Progenitor cell of endocrine pancreas (in vitro differentiated cells): ENCODE measurements around the gene ASXL1. TPM values are rescaled to one million over a fixed set of nuclear protein-coding genes. Genes with fewer than 3 reads are reported as not detected.

Experiments used
- DNase-seq: peaks from one replicate; pipeline ENCODE4 v3.0.0; 2021; ENCODE audit warnings: low spot score; ENCODE audit not compliant: unreplicated experiment
- H3K27ac Mint-ChIP-seq: 2 replicates; pipeline ENCODE4 v1.8.0; 2021; ENCODE audit warnings: mild to moderate bottlenecking, moderate library complexity, mixed read lengths
- H3K27me3 Mint-ChIP-seq: 2 replicates; pipeline ENCODE4 v1.8.0; 2021; ENCODE audit warnings: mixed read lengths
- H3K36me3 Mint-ChIP-seq: 2 replicates; pipeline ENCODE4 v1.8.0; 2022; ENCODE audit warnings: mixed read lengths; ENCODE audit not compliant: insufficient read depth
- H3K4me1 Mint-ChIP-seq: 2 replicates; pipeline ENCODE4 v1.8.0; 2021; ENCODE audit warnings: low read depth, mixed read lengths
- H3K4me3 Mint-ChIP-seq: 2 replicates; pipeline ENCODE4 v1.8.0; 2021; ENCODE audit warnings: low read depth, mild to moderate bottlenecking, moderate library complexity, mixed read lengths
- H3K9me3 Mint-ChIP-seq: 2 replicates; pipeline ENCODE4 v1.8.0; 2021; ENCODE audit warnings: low read depth, mixed read lengths
- CTCF ChIP-seq: fragments of 200-600 bp; sonication (generic); IDR thresholded peaks from one replicate; pipeline ENCODE4 v1.5.0; 2021; ENCODE audit warnings: antibody characterized with exemption, mild to moderate bottlenecking; ENCODE audit not compliant: unreplicated experiment
- total RNA-seq: library from RNA; stranded (reverse); gene quantifications from 2 replicates; pipeline ENCODE4 v1.2.1, GENCODE V29; 2021

ASXL1 gene
- total RNA-seq, 1 donor from 2014 or later = 201 TPM

- Mint-ChIP-seq H3K27me3 (no peaks in the 10 kb centered on the region), H3K27ac (no peak overlapping the region), H3K9me3 (no peaks in the 10 kb centered on the region), H3K4me3 (no peak overlapping the region), H3K36me3 (peaks cover 39% of the 10 kb centered on the region), H3K4me1 (no peaks in the 10 kb centered on the region)
- TF ChIP-seq CTCF = no peak
- DNase-seq = no peak
Observed at GRCh38 chr20:32431457-32431856, 73.3 kb downstream of the ASXL1 start.

- no peak overlapping the region for H3K4me3 Mint-ChIP-seq
- H3K27me3 Mint-ChIP-seq = no peaks in the 10 kb centered on the region
- no peak overlapping the region for H3K27ac Mint-ChIP-seq
- no peaks in the 10 kb centered on the region for H3K9me3 Mint-ChIP-seq
- H3K4me1 Mint-ChIP-seq = no peaks in the 10 kb centered on the region
- no peak for DNase-seq
- H3K36me3 Mint-ChIP-seq = peaks cover 40% of the 10 kb centered on the region
- no peak for TF ChIP-seq CTCF
Observed at GRCh38 chr20:32432277-32432676, 74.1 kb downstream of the ASXL1 start.

DNA sequence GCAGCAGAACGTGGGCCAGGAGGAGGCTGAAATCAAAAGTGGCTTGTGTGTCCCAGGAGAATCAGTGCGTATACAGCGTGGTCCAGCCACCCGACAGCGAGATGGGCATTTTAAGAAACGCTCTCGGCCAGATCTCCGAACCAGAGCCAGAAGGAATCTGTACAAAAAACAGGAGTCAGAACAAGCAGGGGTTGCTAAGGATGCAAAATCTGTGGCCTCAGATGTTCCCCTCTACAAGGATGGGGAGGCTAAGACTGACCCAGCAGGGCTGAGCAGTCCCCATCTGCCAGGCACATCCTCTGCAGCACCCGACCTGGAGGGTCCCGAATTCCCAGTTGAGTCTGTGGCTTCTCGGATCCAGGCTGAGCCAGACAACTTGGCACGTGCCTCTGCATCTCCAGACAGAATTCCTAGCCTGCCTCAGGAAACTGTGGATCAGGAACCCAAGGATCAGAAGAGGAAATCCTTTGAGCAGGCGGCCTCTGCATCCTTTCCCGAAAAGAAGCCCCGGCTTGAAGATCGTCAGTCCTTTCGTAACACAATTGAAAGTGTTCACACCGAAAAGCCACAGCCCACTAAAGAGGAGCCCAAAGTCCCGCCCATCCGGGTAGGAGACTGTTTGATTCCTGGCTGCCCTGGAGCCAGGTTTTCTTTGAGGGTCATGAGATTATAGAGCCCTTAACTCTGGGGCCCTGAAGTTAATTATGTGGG lies 75.3 kb downstream of the ASXL1 start:
- no peaks in the 10 kb centered on the region for H3K27me3 Mint-ChIP-seq
- DNase-seq = no peak
- H3K36me3 Mint-ChIP-seq = peaks cover 40% of the 10 kb centered on the region
- no peak overlapping the region for H3K27ac Mint-ChIP-seq
- H3K9me3 Mint-ChIP-seq = no peaks in the 10 kb centered on the region
- H3K4me3 Mint-ChIP-seq = no peak overlapping the region
- H3K4me1 Mint-ChIP-seq = peaks cover 3% of the 10 kb centered on the region
- no peak for TF ChIP-seq CTCF

- peaks cover 40% of the 10 kb centered on the region for H3K36me3 Mint-ChIP-seq
- H3K9me3 Mint-ChIP-seq = no peaks in the 10 kb centered on the region
- DNase-seq = no peak
- H3K27ac Mint-ChIP-seq = no peak overlapping the region
- TF ChIP-seq CTCF = no peak
- no peak overlapping the region for H3K4me3 Mint-ChIP-seq
- peaks cover 3% of the 10 kb centered on the region for H3K4me1 Mint-ChIP-seq
- no peaks in the 10 kb centered on the region for H3K27me3 Mint-ChIP-seq
Observed at GRCh38 chr20:32434434-32434833, 76.3 kb downstream of the ASXL1 start.

- no peaks in the 10 kb centered on the region for H3K9me3 Mint-ChIP-seq
- H3K4me3 Mint-ChIP-seq = no peak overlapping the region
- DNase-seq = no peak
- peaks cover 3% of the 10 kb centered on the region for H3K4me1 Mint-ChIP-seq
- no peak overlapping the region for H3K27ac Mint-ChIP-seq
- H3K27me3 Mint-ChIP-seq = no peaks in the 10 kb centered on the region
- H3K36me3 Mint-ChIP-seq = peaks cover 39% of the 10 kb centered on the region
- TF ChIP-seq CTCF = no peak
Observed at GRCh38 chr20:32435449-32436107, 77.4 kb downstream of the ASXL1 start.
